HL-60 (cell line): ENCODE data around the gene USP35.

Source experiments
- DNase-seq, 2 experiments: peaks; one replicate each; pipeline ENCODE4 v3.0.0-alpha.2; 2010 to 2020; ENCODE audit warnings: low read depth in 1 of 2, low spot score in 1 of 2
- H3K27ac ChIP-seq: fragments of 250-450 bp; sonication (Bioruptor Pico); replicated peaks from 2 replicates; pipeline ENCODE4 v1.5.1; 2020; ENCODE audit warnings: mild to moderate bottlenecking, moderate library complexity
- H3K27me3 ChIP-seq: fragments of 250-450 bp; sonication (Bioruptor Pico); 2 replicates; pipeline ENCODE4 v1.5.1; 2021; ENCODE audit warnings: mild to moderate bottlenecking, moderate library complexity; ENCODE audit not compliant: insufficient read depth, poor library complexity, severe bottlenecking
- H3K4me3 ChIP-seq: replicated peaks from 2 replicates; pipeline ENCODE4 v1.5.1; 2011; ENCODE audit warnings: mild to moderate bottlenecking, control low read depth, low read length; ENCODE audit not compliant: insufficient read depth
- CTCF ChIP-seq: IDR thresholded peaks from one replicate; pipeline ENCODE4 v1.5.1; 2011; ENCODE audit warnings: low read length, control low read depth, inconsistent platforms; ENCODE audit not compliant: insufficient read depth
- GABPA ChIP-seq: IDR thresholded peaks from 2 replicates; pipeline ENCODE4 v1.6.1; 2012; ENCODE audit warnings: low read depth
- POLR2AphosphoS5 ChIP-seq: IDR thresholded peaks from 2 replicates; pipeline ENCODE4 v1.6.1; 2012; ENCODE audit warnings: low read depth
- REST ChIP-seq: IDR thresholded peaks from 2 replicates; pipeline ENCODE4 v1.6.1; 2012; ENCODE audit warnings: low read depth; ENCODE audit not compliant: insufficient replicate concordance
- SPI1 ChIP-seq: IDR thresholded peaks from 2 replicates; pipeline ENCODE4 v1.6.1; 2012; ENCODE audit warnings: low read depth, mild to moderate bottlenecking, borderline replicate concordance

USP35 gene

GRCh38 chr11:78195917-78196560 is 7.3 kb downstream of the USP35 start:
- no peak for DNase-seq
- H3K27ac ChIP-seq, result no peak overlapping the region
- TF ChIP-seq SPI1 (no peak), POLR2AphosphoS5 (no peak), CTCF (no peak), REST (no peak), GABPA (no peak)
- no peak overlapping the region for H3K4me3 ChIP-seq
- no peaks in the 10 kb centered on the region for H3K27me3 ChIP-seq

GRCh38 chr11:78196661-78197091 is 8.0 kb downstream of the USP35 start:
- DNase-seq, result no peak
- Histone ChIP-seq H3K27me3 (no peaks in the 10 kb centered on the region), H3K27ac (no peak overlapping the region), H3K4me3 (no peak overlapping the region)
- no peak for TF ChIP-seq SPI1
- no peak for TF ChIP-seq GABPA
- TF ChIP-seq REST, result no peak
- TF ChIP-seq CTCF, result no peak
- no peak for TF ChIP-seq POLR2AphosphoS5

GRCh38 chr11:78197816-78198215 is 9.1 kb downstream of the USP35 start:
- TF ChIP-seq SPI1 (no peak), POLR2AphosphoS5 (no peak), REST (no peak), GABPA (no peak)
- no peak for DNase-seq
- Histone ChIP-seq H3K27ac (no peak overlapping the region), H3K4me3 (no peak overlapping the region), H3K27me3 (no peaks in the 10 kb centered on the region)
